Dedifferentiated amniotic fluid mesenchymal stem cell (primary cell): ENCODE results near the gene CCDC89.
"Not testable (repeated sequence)": the region's sequence is repeated elsewhere in the genome, so short reads cannot be mapped to it uniquely, and the experiment has no call there.

Experiments used
- DNase-seq: peaks from one replicate; pipeline ENCODE4 v3.0.0-alpha.2; 2016; ENCODE audit errors: extremely low spot score

CCDC89 gene

DNA sequence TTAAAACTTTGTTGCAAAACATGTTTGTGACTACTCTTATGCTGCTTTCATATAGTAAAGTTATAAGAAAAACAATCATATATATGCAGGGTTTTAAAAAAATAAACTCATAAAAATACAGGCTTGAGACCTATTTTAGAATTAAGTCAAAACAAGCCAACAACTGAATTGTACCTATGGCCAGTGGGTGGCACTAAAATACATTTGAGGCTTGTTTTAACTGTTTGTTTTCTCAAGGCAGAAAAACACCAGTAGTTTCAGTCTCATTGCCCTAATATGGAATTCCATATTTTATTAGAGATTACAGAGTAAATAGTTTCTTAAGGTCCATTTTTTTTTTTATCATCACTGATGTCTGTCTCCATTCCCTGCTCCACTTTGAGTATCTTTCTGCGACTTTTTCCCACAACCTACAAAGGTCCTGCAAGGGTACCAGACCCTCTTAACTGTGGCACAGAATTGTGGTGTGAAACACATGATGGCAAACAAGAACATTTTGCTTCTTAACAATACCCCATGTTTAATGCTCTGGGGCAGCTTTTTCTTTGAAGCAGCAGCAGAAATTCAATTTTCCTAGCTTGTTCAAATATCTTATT is 8.5 kb upstream of the CCDC89 start:
- peak; percentile 51 for DNase-seq

DNA sequence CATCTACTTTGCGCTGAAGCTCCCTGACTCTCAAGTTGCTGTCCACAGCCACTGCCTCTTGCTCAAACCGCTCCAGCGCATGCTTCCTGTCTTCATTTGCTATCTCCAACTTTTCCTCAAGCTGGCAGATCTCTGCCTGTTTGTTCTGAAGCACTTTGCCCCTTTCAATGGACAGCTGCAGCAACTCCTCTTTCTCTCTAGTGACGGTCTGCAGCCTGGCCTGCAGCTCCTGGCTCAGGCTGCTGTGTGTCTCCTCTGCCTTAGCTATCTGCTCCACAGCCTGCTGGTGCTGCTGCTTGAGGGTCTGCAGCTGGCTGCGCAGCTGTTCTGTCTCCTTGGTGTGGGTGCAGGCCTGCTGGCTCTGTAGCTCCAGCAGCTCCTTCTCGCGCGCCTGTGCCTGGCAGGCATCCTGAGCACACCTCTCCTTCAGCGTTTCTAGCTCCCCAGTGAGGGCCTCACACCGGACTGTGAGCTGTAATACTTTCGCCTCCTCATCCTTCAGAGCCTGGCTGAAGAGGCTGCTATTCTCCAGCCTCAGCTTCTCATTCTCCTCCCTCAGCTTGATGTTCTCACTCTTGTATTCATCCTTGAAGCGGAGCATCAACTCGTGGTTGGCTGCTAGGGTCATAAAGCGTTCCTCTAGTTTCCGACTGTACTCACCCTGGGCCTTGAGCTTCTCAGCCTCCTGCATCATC is 723 bp downstream of the CCDC89 start:
- no peak for DNase-seq

DNA sequence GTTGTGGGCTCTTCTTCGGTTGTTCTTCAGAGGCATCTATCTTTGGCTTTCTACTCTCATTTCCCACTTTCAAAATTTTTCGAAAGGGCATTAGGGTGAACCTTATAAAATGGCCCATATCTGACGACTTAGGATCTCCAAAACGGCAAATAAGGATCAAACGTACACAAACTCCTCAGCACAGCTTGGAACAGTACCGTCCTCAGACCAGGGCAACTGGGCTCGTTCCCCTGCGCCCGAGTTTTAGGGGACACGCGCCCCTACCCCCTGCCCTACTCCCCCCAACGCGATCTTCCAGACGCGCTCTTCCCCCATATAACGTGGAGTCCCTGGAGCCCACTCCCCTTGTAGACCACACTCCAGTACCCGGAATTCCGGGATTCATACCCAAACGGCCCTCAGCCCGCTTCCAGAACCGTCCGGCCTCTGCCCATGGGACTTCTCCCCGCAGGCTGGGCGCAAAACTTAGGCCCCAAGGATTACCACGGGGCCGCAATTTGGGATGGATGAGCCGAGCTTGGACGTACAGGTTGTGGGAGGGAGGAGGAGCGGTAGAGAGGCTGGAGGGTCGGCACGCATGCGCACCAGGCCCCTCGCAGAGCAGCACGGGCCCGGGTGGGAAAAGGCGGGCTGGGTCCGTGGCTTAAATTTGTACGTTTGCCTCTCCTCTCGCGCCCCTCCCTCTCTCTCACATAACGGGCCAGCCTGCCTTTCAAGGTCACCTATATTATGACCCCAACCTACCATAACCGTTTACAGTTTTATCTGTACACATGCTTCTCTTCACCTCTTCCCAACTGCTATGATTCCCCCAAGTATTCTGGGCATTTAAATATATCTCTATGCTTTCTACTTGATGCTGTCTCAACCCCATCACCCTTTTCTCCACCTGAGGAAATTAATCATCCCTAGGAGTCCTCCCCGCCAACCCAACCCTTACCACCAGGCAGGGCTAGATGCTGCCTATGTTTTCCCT is 3.4 kb downstream of the CCDC89 start:
- DNase-seq = no peak

DNA sequence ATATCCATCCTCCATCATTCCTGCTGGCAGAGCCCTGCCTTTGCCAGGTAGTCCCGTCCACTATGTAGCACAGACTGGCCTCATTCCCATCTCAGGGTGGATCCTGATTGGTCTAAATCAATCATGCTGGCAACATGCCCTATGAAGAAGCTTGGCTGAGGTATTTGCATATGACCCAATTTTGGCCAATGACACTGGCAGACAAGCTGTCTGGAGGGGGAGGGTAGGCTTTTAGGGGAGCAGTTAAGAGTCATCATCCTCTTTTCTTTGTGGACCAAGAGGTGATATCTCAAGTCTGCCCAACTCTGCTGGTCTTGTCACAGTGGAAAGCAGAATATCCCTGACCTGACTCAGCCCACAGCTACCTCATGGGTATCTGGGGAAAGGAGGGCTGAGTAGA is 5.1 kb downstream of the CCDC89 start:
- no peak for DNase-seq

GRCh38 chr11:85679576-85679975 is 6.4 kb downstream of the CCDC89 start:
- no peak for DNase-seq

DNA sequence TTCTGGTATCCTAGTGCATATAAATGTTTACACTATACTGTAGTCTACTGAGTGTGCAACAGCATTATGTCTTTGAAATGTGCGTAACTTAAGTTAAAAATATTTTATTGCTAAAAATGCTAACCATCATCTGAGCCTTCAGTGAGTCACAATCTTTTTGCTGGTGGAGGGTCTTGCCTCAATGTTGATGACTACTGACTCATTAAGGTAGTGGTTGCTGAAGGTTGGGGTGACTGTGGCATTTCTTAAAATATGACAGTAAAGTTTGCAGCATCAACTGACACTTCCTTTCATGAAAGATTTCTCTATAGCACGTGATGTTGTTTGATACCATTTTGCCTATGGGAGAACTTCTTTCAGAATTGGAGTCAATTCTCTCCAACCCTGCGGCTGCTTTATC is 12.6 kb downstream of the CCDC89 start:
- DNase-seq = no peak

DNA sequence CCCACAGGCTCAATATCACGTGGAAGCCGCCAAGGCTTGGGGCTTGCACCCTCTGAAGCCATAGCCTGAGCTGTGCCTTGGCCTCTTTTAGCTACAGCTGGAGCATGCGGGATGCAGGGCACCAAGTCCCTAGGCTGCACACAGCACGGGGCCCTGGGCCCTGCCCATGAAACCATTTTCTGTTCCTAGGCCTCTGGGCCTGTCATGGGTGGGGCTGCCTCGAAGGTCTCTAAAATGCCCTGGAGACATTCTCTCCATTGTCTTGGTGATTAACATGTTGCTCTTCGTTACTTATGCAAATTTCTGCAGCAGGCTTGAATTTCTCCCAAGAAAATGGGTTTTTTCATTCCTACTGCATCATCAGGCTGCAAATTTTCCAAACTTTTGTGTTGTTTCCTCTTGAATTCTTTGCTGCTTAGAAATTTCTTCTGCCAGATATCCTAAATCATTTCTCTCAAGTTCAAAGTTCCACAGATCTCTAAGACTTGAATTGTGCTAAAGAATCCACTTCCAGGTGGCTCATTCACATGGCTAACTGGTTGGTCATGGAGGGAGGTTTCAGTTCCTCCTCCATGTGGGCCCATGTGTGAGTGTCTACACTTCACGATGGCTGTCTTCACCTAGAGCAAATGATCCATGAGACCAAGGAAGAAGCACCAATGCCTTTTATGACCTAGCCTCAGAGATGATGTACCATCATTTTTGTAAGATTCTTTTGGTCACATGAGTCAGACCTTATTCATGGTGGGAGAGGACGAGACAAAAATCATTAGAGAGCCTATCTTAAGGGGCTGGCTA is 13.7 kb downstream of the CCDC89 start:
- no peak for DNase-seq

DNA sequence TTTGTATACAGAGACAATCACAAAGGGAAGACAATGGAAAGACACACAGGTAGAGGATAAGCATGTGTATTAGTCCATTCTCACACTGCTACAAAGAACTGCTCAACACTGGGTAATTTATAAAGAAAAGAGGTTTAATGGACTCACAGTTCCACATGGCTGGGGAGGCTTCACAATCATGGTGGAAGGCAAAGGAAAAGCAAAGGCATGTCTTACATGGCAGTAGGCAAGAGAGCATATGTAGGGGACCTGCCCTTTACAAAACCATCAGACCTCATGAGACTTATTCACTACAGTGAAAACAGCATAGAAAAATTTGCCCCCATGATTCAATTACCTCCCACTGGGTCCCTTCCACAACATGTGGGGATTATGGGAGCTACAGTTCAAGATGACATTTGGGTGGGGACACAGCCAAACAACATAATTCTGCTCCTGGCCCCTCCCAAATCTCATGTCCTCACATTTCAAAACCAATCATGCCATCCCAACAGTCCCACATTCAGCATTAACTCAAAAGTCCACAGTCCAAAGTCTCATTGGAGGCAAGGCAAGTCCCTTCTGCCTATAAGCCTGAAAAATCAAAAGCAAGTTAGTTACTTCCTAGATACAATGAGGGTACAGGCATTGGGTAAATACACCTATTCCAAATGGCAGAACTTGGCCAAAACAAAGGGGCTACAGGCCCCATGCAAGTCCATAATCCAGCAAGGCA is 14.9 kb downstream of the CCDC89 start:
- not testable (repeated sequence) for DNase-seq

- DNase-seq = no peak
Measured at GRCh38 chr11:85668157-85668556, 17.8 kb downstream of the CCDC89 start.

- DNase-seq = no peak
Measured at GRCh38 chr11:85666687-85667086, 19.3 kb downstream of the CCDC89 start.

DNA sequence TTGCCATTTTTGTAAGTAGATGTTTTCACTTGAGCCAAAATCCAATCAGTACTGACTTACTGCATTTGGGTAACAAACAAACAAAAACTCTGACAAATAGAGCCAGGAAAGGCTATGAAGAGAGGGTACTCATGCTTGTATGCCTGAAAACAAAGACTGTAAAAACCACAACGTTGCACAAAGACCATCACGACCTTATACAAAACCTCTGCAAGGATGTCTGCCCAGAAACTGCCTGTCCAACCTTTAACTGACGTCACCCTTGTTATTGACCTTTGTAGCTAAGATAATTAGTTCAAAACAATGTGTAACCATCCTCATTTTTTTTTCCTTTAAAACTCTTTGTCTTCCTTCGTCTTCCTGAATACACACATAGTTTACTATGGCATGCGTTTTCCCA is 20.3 kb downstream of the CCDC89 start:
- no peak for DNase-seq

DNA sequence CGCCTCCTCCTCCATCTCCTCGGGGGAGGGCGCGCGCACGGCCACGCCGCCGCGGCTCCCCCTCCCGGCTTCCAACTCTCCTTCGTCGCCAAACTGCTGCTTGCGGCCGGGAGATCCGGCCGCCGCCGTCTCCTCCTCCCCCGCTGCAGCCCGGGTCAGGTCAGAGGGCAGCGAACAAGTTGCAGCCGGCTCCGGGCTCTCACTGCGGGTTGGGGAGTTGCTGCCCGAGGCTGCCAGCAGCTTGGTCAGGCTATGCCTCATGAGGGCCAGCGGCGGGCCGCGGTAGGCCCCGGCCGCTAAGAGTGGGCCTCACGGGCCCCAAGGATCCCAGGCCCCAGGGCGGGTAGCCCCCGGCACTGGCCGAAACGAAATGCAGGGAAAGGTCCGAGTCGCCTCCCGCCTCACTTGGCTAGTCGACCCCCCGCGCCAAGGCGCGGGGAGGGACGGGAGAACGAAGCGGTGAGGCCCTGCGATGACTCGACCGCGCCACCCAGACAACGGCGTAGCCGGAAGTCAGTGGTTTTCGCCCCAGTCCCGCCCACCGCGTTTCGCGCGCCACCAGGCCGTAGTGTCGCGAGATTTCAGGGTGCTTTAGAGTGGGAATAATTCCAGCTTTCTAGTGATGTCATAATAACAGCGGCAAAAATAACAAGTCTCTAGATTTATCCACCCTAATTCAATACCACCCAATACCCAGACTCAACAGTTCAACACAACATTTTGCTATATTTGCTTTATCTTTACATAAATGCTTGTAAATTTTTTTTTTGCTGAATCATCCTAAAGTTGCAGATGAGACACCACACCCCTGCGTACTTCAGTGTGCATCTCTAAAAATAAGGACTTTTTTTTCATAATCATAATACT is 21.1 kb downstream of the CCDC89 start, which contains the start of gene CREBZF:
TSS of gene CREBZF (minus strand) at position 515 of the 867 bp plus-strand sequence. CDS start at position 261, 254 bp downstream.
- DNase-seq = peak; percentile 96

DNA sequence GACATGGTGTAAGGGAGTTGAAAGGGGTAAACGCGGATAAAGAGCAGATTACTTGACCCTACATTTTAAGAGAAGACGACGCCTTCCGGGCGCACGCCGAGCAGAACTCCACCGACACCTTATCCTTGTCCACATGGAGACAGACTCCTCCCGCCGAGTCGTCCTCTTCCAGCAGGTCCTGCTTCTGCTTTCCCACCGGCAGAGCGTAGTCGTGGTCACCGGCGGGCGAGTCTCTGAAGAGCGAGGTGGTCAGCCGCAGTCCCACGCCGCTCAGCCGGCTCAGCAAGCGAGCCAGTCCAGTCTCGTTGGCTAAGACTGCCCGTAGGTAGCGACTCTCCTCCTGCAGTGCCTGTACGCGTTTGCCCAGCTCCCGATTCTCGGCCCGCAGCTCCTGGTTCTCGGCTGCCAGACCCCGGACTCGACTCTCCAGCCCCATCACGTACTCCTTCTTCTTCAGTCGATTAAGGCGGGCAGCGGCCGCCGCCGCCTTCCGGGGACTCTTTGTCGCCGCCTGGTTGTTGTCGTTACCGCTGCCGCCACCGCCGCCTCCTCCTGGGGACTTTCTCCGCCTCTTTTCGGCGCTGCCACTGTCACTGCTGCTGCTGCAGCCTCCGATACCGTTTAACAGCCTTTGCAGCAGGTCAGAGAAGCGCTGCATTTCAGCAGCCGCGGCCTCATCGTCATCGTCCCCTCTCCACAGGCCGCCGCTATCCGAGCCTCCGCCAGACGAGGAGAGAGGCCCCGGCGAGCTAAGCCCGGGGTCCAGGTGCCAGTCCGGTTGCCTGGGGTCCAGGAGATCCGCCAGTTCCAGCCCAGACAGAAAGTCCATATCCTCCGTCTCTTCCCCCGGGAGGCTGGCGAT is 22.0 kb downstream of the CCDC89 start:
- DNase-seq = peak; percentile 37

- DNase-seq = no peak
Measured at GRCh38 chr11:85663080-85663752, 22.8 kb downstream of the CCDC89 start.

DNA sequence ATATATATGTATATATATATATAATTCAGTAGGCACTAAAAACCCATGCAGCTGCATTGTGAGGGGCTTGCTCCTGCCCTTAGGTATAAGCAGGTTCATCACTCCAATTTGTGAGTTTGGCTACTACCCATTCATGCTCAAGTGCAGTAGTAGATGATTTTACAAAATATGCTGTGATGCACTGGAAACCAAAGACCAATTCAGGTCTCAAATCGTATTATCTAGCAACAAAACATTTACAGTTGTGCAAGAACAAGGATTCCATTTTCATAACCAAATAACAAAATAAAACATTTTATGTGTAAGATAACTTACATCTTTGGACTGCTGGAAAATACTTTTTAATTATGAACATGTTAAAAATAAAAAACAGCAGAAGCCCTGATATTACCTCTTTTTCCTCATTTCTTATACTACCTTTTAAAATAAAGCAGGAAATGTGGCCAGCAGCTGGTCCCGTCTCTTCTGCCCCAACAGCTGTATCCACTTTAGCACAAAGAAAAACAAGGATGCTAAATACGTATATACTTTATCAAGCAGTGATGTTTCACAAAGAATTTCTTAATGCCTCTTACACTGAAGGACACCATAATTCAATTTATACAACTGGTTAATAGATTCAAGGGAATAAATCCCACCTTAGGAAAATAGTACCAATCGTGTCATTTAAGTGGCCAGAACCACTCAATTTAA is 23.9 kb downstream of the CCDC89 start:
- no peak for DNase-seq

- DNase-seq = no peak
Measured at GRCh38 chr11:85658180-85658579, 27.8 kb downstream of the CCDC89 start.

DNA sequence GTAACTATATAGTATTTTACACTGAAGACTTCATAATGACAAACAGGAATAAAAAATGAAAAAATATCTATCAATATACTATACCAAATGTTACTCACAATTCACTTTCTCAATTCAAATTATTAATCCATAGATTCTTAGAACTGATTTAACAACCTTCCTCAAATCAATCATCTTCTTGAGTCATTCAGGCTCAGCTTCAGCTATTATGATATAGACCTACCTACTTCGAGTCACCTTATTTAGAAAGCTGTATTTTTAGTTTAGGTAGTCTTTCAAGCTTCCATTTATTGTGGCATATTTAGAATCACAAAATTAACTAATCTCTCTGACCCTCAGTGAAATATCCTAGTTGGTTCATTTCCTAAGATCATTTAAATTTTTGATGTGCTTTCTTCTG is 29.2 kb downstream of the CCDC89 start:
- no peak for DNase-seq

GRCh38 chr11:85654343-85654742 is 31.7 kb downstream of the CCDC89 start:
- not testable (repeated sequence) for DNase-seq
